Coronary artery (tissue), 2 donors: ENCODE data around the gene MUCL3.
"Not testable (repeated sequence)": the region's sequence is repeated elsewhere in the genome, so short reads cannot be mapped to it uniquely, and the experiment has no call there.

Source experiments
- DNase-seq: peaks from one replicate; pipeline ENCODE4 v3.0.0-alpha.2; 2017; ENCODE audit warnings: low spot score
- H3K27ac ChIP-seq, 2 donors: fragments of 200-600 bp; sonication (generic); one replicate each; pipeline ENCODE4 v1.5.1; 2016 to 2019
- H3K4me3 ChIP-seq: fragments of 200-600 bp; sonication (generic); 2 replicates; pipeline ENCODE4 v1.5.1; 2016; ENCODE audit warnings: mild to moderate bottlenecking, moderate library complexity
- TF ChIP-seq, protein P1 (sequence below): fragments of 200-600 bp; sonication (generic); IDR thresholded peaks from one replicate; pipeline ENCODE4 v1.5.1; 2019; ENCODE audit warnings: antibody characterized with exemption

The MUCL3 gene

DNA sequence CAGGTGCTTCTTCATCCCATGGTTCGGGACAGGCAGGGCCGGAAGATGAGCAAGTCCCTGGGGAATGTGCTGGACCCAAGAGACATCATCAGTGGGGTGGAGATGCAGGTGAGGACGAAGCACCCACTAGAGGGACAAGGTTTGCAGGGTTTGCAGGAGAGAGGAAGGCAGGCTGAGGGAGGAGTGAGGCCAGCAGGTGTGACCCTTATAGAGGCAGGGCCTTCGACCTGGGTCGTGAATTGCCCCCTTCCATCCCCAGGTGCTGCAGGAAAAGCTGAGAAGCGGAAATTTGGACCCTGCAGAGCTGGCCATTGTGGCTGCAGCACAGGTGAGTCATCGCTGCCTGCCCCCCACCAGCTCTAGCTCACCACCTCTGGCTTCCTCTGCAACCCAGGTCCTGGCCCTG is 18.3 kb upstream of the MUCL3 start:
- TF ChIP-seq, protein P1, sequence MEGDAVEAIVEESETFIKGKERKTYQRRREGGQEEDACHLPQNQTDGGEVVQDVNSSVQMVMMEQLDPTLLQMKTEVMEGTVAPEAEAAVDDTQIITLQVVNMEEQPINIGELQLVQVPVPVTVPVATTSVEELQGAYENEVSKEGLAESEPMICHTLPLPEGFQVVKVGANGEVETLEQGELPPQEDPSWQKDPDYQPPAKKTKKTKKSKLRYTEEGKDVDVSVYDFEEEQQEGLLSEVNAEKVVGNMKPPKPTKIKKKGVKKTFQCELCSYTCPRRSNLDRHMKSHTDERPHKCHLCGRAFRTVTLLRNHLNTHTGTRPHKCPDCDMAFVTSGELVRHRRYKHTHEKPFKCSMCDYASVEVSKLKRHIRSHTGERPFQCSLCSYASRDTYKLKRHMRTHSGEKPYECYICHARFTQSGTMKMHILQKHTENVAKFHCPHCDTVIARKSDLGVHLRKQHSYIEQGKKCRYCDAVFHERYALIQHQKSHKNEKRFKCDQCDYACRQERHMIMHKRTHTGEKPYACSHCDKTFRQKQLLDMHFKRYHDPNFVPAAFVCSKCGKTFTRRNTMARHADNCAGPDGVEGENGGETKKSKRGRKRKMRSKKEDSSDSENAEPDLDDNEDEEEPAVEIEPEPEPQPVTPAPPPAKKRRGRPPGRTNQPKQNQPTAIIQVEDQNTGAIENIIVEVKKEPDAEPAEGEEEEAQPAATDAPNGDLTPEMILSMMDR: no peak
- no peak for DNase-seq

DNA sequence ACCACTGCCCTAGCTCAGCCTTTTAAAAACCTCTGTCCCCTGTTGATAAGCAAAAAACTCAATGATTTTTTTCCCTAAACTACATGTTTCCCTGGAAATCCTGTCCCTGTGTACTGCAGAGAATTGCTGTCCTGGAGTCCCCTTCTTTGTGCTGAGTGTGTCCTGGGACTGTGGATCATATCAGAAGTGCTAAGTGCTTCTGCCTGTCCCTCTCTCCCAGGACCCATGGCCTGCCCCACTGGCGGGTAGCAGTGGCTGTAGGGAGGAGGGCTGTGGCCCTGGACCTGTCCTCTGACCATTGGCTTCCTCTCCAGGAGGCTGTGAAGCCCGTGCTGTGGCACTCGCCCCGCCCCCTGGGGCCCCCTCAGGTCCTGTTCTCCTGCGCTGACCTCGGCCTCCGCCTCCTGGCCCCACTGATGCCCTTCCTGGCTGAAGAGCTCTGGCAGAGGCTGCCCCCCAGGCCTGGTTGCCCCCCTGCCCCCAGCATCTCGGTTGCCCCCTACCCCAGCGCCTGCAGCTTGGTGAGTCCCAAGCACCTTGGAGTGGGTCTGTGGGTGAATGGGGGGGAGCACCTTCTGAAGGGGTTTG is 16.6 kb upstream of the MUCL3 start:
- H3K27ac ChIP-seq, DNase-seq, H3K4me3 ChIP-seq: not testable (repeated sequence)

More for the DNA sequence above, 18.3 kb upstream of the MUCL3 start:
- Histone ChIP-seq H3K4me3 (no peak overlapping the region), H3K27ac (no peak overlapping the region)

GRCh38 chr6:30926644-30927043 is 14.1 kb upstream of the MUCL3 start:
- Histone ChIP-seq H3K27ac (peak overlapping the region in 1 of 2 donors; percentile 12), H3K4me3 (no peak overlapping the region)
- TF ChIP-seq, protein P1: no peak
- no peak for DNase-seq

- DNase-seq, H3K4me3 ChIP-seq, H3K27ac ChIP-seq: not testable (repeated sequence)
Measured at GRCh38 chr6:30927080-30927479, 13.7 kb upstream of the MUCL3 start.

DNA sequence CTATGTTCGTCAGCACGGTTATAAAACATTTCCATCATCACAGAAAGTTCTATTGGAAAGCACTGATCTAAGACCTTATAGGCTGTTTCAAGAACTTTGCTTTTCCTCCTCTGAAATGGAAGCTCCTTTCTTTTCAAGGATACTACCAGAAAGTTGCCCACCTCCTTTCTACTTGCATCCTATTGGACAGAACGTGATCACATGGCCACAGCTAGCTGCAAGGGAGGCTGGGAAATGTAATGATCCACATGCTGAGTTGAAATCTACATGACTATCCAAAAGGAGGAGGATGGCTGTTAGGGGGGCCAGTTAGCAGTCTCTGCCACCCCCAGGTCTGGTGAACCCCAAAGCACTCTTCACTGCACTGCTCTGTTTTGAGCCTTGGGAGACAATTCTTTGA is 12.1 kb upstream of the MUCL3 start:
- no peak overlapping the region for H3K4me3 ChIP-seq
- DNase-seq: no peak
- TF ChIP-seq, protein P1: no peak
- no peak overlapping the region for H3K27ac ChIP-seq

GRCh38 chr6:30930506-30930905 is 10.3 kb upstream of the MUCL3 start:
- DNase-seq: no peak
- TF ChIP-seq, protein P1: no peak
- Histone ChIP-seq H3K27ac (no peak overlapping the region), H3K4me3 (no peak overlapping the region)

GRCh38 chr6:30931272-30931671 is 9.5 kb upstream of the MUCL3 start:
- no peak overlapping the region for H3K27ac ChIP-seq
- no peak overlapping the region for H3K4me3 ChIP-seq
- TF ChIP-seq, protein P1: no peak
- DNase-seq: no peak

- H3K4me3 ChIP-seq: no peak within 1 kb of the TSS
- H3K27ac ChIP-seq: no peak within 1 kb of the TSS
- TF ChIP-seq, protein P1: no peak
Measured at GRCh38 chr6:30931969-30932645, 8.7 kb upstream of the MUCL3 start, which contains the start of gene SFTA2. TSS of gene SFTA2 (minus strand) at chr6:30932170. CDS start at chr6:30932096, 74 bp downstream.

More at GRCh38 chr6:30931969-30932645, 8.7 kb upstream of the MUCL3 start, which contains the start of gene SFTA2:
- DNase-seq: no peak
